T-helper 1 cell treated with Interleukin-12 subunit alpha and Interleukin-12 subunit beta and Interleukin-4 antibody, amounts not matched to agents 30 ng/mL and 1 ng/mL, for 36 hours (primary cell): ENCODE data around the gene TMEM131L. TPM values are rescaled to one million over a fixed set of nuclear protein-coding genes. Genes with fewer than 3 reads are reported as not detected.

Experiments
- intact Hi-C: fragments of 100-400 bp; cut with micrococcal nuclease; formaldehyde crosslinking; loops from one replicate; pipeline ENCODE4 v1.15.1; 2024
- total RNA-seq: library from RNA; stranded (reverse); gene quantifications from 2 replicates; pipeline ENCODE4 v1.2.3, GENCODE V29; 2022

The TMEM131L gene
- total RNA-seq, 1 donor from 2014 or later, result 35.0 TPM

DNA sequence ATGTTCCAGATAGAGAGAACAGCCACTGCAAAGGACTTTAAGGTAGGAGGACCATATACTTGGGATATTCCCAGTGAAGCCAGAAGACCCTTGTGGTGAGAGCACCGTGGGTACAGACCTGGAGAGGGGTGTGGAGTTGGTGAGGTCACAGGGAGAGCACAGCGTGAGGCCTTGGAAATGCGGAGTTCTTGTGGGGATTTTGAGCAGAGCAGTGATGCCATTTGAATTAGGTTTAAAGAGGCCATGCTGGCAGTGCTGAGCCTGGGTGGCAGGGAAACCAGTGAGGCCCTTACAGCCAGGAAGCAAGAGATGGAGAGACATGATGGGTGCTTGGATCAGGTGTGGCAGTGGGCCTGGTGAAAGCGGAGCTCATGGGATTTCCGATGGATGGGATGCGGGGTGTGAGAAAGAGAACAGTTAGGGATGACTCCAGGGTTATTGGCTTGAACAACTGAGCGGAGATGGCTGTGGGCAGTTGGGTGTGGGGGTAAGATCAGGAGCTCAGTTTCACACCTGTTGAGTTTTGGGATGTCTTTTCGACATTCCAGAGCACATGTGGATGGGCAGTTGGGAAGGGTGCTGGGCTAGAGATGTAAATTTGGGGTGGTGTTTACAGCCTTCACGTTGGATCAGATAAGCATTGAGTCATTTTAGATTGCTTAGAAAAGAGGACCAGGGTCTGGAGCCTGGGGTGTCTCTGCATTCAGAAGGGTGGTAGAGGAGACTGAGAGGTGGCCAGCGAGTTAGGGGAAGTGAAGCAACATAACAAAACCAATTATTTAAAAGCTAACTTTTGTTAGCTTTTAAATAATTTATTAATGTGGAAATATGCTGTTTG, 68.9 kb downstream of the TMEM131L start:
- intact Hi-C loops, result no loop called here

DNA sequence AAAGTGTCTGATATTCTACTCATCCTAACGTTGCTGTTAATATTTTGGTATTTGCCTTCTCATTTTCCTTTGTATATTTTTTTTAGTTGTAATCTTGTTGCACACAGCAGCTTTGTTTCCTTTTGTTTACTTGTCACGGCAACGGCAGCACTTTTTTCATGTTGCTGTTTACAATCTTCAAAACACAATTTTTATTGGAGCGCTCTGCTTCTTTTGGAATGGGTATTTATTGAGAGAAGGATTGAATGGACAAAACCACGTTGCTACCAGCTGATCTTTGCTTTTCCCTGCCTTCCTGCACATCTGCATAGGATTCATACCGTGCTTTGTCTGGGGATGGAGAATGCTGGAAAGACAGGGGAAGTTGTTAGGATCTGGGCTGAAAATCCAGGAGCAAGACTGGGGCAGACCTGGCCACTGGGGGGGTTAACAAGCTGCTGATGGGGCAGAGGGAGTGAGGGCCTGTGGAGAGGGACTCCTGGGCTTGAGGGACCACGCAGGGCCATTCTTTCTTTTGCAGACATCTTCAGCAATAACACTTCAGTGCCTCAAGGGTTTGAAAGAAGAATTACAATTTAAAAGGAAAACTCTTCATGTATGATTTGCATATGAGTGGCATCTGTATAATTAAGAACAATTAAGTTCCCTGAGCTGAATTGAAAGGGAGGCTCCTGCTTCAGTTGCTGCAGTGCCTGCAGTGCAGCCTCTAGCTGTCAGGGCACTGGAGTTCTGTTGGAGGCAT, 69.8 kb downstream of the TMEM131L start:
- intact Hi-C loops, result no loop called here

DNA sequence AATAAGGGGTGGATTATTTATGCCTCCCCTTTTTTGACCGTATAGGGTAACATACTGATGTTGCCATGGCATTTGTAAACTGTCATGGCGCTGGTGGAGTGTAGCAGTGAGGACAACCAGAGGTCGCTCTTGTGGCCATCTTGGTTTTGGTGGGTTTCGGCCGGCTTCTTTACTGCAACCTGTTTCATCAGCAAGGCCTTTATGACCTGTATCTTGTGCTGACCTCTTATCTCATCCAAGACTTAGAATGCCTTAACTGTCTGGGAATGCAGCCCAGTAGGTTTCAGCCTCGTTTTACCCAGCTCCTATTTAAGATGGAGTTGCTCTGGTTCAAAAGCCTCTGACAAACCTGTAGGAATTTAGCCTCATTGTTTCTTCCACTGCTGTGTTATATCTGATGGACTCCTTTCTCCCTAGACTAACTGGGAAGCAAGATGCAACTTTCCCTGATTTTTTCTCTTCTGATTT, 71.4 kb downstream of the TMEM131L start:
- intact Hi-C loops, result no loop called here

DNA sequence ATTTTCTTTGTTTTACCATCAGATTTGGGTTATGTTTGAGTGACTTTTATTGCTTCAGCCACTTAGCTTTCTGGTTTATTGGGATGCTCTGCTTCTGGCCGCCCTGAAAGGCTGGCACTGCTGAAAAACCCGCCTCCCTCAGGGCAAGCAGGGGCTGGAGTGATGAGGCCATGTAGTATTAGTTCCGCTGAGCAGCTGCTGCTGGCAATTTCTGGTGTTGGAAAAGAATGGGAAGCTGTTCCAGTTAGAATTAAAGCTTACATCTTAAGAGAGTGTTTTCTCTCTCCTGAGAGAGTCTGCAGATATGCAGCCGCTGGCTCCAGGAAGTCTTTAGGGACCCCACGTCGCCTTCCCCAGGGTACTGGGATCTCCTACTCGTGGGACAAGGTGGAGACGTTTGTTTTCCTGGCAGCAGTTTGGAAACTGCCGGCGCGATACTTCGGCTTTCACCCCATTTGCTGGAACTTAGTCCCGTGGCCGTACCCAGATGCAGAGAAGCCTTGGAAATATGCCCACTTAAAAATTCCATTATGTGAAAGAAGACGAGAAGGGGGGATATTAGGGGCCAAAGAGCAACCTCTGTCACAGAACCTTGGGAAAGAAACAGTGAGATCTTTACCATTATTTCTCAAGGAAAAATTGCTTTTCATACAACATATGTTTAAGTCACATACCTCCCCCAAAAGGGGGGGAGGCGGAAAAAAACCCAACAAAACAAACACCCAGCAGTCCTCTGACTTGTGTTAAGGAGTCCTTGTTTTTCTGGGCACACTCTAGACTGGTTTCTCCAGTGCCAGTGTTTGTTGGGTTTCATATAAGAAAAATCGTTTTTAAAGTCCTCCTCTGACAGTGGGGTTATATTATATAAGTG, 72.6 kb downstream of the TMEM131L start:
- intact Hi-C loops, result loop anchor here (1.0 kb wide), 1 partner anchor 9 kb away; no protein-coding TSS in a partner anchor

DNA sequence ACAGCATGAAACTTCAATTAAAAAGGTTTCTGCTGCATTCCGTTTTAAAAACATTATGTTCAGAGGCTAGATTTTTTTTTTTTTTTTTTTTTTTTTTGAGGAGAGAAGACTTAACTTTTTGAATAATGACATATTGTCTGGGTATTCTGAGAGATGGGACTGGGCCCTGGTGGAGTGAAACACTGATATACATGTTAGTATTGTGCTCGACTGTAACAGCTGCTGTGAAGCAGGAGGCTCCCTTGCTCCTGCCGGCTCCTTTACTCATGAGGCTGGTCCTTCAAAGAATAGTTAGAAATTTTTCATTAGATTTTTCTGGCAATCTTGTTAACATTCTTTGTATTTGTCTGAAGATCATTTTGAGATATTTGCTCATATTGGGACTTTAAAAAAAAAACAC, 73.3 kb downstream of the TMEM131L start:
- intact Hi-C loops, result no loop called here

GRCh38 chr4:153541456-153542096, 75.4 kb downstream of the TMEM131L start:
- intact Hi-C loops, result loop anchor here (1.0 to 2.0 kb wide), 2 partner anchors 19 to 197 kb away; partner anchors contain the start of gene MND1

DNA sequence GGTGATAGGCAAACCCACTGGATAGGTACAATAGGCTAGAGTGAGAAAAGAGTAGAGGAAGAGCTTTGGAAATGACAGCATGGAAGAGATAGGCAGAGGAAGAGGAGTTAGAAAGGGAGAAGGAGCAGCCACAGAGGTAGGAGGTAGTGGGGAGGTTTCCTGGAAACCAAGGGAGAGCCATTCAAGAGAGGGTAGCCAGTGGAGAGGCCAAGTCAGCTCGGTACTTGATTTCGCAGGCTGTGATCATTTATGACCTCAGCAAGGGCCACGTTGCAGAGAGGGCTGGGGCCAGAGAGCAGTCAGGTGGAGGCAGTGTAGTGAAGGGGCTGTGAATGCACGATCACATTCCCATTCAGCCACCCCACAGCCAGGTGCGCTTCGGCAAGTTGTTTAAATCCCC, 76.0 kb downstream of the TMEM131L start:
- intact Hi-C loops, result no loop called here

- intact Hi-C loops, result no loop called here
Measured at GRCh38 chr4:153542834-153543233, 76.7 kb downstream of the TMEM131L start.

DNA sequence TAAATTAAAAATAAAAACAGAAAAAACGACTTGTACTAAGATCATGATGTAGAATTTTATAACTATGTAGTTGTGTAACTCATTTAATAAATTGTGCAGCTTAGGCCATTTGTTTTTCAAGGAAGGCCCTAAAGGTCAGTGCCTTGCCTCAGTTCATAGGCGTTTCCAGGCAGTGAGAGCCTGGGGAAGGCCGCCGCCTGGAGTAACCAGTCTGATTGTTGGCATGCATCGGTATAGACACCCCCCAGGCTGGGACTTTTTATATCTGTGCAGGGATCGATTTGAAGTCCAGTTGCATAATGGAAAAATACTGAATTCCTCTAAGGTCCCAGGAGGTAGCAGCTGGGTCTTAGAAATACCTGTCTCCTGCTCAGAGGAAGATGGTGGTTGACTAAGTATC, 77.2 kb downstream of the TMEM131L start:
- intact Hi-C loops, result no loop called here

GRCh38 chr4:153545822-153546221, 79.7 kb downstream of the TMEM131L start:
- intact Hi-C loops, result no loop called here

DNA sequence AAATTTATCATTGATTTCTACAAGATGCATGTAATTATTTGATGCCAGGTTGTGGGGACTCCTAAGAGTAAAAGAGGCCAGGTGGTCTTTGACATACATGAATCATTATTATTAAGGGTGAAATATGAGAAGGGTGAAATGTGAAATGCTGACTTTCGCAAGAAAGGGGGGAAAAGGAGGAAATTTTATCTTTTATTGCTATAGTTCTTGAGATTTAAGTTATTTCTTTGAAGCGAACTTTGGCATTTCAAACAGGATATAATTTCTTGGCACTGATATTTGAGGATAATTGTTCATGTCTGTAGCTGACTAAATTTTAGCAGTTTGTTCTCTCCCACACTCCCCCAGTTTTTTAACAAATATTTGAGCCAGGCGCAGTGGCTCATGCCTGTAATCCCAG, 80.1 kb downstream of the TMEM131L start:
- intact Hi-C loops, result no loop called here

- intact Hi-C loops, result no loop called here
Measured at GRCh38 chr4:153547520-153547919, 81.4 kb downstream of the TMEM131L start.

DNA sequence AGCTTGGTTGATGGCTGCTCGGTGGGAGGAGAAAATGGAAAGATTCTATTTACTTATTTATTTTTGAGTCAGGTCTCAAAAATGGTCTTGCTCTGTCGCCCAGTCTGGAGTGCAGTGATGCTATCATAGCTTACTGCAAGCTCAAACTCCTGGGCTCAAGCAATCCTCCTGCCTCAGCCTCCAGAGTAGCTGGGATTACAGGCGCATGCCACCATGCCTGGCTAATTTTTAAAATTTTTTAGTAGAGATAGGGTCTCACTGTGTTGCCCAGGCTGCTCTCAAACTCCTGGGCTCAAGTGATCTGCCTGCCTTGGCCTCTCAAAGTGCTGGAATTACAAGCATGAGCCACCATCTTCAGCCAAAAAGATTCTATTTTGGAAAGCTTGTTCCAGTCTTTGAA, 82.7 kb downstream of the TMEM131L start:
- intact Hi-C loops, result loop anchor here (2.0 kb wide), 1 partner anchor 26 kb away; no protein-coding TSS in a partner anchor

GRCh38 chr4:153549405-153549804, 83.2 kb downstream of the TMEM131L start:
- intact Hi-C loops, result loop anchor here (2.0 kb wide), 1 partner anchor 25 kb away; no protein-coding TSS in a partner anchor

GRCh38 chr4:153553155-153553818, 87.1 kb downstream of the TMEM131L start:
- intact Hi-C loops, result no loop called here

DNA sequence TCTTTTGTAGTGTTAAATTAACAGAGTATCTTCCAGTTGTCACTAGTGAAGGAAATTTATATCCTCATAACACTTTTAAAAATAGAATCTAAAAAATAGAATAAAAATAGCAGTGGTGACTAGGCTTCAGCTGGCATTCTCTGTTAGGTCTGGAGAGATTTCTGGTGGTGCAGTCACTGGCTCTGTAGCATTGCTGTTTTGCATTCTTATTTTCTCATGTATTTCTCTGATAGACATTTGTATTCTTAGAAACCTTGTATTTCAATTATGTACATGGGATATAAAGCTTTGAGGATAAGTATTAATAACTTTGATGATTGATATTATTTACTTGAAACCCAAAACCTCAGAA, 87.6 kb downstream of the TMEM131L start:
- intact Hi-C loops, result no loop called here

DNA sequence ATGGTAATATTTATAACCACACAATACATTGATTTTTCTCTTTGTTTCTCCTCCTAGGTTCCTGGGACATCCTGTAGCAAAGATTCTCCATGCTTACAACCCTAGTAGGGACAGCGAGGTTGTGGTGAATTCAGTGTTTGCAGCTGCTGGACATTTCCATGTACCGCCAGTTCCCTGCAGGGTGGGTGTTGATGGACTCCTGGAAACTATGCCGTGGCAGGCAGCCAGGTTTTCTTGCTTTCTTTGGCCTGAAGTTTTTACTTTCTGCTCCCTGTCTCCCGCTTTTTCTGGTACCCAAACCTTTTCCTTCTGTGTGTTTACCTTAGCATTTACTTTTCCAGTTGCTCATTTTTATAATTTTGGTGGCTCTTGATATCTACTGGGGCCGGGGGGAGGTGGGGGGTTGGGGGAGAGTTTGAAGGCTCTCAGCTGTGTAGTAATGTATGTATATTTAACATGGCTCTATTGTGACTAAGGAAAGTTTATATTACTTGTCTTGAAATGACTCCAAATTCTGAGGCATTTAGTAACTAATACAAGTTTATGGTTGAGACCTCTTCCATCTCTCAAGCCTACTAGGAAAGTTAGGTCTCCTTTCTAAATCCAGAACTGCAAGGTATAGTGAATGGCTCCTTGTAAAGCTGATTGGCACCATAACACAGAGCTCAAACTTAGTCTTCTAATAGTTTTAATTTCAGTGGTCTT, 89.7 kb downstream of the TMEM131L start:
- intact Hi-C loops, result no loop called here

- intact Hi-C loops, result no loop called here
Measured at GRCh38 chr4:153556435-153556815, 90.3 kb downstream of the TMEM131L start.

DNA sequence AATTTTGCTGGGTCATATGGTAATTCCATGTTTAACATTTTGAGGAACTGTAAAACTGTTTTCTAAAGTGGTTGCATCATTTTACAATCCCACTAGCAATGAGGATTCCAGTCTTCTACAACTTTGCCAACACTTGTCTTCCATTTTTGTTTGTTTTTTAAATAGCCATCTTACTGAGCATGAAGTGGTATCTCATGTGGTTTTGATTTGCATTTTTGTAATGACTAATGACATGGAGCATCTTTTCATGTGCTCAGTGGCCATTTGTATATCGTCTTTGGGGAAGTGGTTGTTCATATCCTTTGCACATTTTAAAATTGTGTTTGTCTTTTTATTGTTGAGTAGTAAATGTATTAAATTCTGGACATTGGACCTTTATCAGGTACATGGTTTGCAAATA, 94.7 kb downstream of the TMEM131L start:
- intact Hi-C loops, result no loop called here
